GM19351 (cell line): ENCODE data around the gene LUZP2.

ENCODE experiments used
- ATAC-seq: cut with Tn5 transposase; IDR thresholded peaks from one replicate; pipeline ENCODE4 v1.9.1; 2021; ENCODE audit warnings: mild to moderate bottlenecking, moderate library complexity; ENCODE audit not compliant: unreplicated experiment

LUZP2 gene

DNA sequence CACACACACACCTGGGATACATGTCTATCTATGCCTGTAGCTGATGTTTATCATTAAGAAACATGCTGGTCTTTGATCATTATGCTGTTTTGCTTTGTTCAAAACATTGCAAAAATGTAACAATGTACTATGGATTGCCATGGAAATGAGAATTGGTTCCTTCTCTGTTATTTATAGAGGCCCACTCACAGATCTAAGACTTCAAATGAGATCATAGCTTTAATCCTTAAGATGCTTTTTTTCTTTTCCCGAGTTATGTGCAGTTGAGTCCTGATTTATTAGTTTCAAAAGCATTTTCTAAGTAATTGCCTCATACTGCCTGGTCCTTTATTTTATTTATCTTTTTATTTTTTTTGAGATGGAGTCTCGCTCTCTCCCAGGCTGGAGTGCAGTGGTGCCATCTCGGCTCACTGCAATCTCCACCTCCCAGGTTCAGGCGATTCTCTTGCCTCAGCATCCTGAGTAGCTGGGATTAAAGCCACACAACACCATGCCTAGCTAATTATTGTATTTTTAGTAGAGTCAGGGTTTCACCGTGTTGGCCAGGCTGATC lies 131.4 kb downstream of the LUZP2 start:
- no peak for ATAC-seq

DNA sequence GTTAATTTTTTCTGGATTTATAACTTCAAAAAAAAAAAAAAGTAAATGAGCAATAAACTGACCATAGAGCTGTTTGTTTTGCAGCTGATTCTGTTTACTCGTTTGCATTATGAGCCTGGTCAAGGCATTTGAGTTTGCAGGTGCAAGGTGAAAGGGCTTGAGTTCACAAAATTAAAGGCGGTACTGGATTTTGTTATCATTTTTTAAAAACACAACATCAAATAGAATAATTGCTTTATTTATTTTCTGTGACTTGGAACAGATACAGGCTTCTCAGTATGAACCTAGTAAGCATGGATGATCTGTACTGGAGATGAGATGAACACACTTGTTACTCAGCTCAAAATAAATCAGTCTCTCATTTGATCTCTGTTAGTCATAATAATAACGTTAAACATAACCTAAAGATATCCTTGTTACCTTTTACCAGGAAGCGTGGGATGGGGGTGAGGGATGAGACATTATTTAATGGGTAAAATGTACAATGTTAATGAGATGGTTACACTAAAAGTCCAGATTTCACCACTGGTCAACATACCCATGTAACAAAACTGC lies 137.8 kb downstream of the LUZP2 start:
- no peak for ATAC-seq

DNA sequence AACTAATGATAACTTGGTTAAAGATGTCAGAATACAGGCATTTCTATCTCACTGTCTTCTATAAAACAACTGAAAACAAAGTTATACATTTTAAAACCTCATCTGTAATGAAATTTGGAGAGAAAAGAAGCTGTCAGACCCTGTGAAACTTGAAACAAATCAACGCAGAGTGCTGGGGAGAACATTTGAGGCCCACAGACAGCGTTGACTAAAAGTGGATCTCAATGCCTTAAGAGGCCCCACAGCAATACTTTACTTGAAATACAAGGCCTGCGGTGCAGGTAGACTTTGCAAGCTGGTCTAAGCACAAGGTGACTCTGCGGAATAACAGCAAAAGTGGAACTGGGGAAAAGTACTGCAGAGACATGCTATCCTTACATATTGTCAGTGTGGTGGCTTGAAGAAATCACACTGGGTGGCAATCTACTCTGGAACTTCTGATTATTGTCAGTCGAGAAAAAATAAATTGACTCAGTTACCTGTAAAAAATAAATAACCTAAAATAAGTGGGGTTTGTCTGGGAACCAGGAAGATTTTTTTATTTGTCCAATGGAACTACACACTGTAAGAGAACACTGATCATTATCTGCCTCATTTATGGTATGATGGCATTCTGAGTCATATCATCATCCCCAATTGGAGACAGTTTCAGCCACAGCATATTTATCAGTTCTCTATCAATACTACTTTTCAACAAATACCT lies 138.9 kb downstream of the LUZP2 start:
- no peak for ATAC-seq

DNA sequence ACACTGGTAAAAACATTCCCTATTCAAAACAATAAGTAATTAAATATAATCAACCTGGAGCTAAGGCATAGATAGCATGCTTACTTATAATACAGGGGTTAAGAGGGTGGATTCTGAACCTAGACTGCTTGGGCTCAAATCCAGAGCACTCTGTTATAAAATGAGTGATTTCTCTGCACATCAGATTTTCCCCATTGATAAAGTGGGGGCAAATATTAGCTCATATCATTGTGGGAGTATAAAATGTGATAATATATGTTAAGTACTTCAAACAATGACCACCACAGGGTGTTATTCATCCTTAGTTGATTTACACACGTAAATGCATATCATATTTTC lies 139.4 kb downstream of the LUZP2 start:
- no peak for ATAC-seq

DNA sequence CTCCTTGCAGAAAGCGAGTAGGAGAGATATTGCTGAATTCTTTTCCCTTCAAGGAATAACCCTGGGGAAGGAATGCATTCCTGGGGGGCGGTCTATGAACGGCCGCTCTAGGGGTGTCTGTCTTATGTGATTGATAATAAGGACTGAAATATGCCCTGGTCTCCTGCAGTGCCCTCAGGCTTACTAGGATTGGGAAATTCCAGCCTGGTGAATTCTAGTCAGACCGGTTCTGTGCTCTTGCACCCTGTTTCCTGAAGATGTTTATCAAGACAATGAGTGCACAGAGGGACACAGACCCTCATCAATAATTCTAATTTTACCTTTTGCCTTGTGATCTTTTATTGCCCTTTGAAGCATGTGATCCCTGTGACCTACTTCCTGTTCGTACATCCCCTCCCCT lies 140.7 kb downstream of the LUZP2 start:
- no peak for ATAC-seq

DNA sequence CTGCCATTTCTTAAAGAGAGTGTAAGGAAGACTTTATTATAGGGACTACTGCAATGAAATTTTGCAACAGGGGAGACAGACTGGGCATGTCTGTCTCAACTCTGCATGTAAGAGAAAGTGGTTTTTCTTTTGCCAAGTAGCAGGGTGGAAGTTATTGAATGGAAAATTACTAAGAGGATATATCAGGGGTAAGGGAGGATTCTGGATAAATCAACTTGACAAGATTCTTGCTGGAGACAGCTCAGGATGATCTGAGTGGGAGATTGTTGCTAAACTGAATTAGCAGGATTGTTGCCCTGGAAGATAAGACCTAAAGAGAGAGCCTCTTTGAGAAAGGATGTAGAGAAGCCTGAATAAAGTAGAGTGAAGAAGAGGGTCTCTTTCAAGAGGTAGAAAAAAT lies 145.8 kb downstream of the LUZP2 start:
- no peak for ATAC-seq

DNA sequence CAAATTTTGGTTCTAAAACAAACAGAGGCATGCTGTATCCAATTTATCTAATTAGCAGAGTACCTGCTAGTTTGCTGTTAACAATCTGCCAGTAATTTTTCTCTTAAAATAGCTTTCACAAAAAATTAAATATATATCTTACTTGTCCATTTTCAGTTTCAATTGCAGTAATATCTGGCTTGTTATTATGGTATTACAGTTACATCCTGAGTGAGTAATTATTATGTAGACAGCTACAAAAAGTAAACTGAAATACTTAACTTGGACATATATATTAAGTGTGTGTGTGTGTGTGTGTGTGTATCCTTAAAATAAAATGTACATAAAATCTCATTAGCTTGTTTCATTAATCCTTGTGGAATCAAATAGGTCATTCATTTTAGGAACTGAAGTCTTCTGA lies 148.7 kb downstream of the LUZP2 start:
- ATAC-seq, result no peak

DNA sequence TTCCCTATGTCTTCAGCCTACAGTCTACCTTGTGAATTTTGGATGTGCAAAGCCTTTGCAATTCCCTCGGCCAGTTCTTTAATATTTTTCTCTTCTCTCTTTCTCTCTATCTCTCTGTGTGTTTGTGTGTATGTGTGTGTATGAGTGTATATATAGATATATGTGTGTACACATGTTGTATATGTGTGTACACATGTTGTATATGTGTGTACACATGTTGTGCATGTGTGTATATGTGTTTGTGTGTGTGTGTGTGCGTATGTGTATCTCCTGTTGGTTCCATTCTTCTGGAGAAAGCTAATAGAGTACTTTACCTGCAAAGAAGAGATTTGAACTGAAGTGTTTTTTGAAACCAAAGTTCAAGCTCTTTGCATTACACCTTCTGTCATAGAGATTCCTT lies 155.0 kb downstream of the LUZP2 start:
- no peak for ATAC-seq

DNA sequence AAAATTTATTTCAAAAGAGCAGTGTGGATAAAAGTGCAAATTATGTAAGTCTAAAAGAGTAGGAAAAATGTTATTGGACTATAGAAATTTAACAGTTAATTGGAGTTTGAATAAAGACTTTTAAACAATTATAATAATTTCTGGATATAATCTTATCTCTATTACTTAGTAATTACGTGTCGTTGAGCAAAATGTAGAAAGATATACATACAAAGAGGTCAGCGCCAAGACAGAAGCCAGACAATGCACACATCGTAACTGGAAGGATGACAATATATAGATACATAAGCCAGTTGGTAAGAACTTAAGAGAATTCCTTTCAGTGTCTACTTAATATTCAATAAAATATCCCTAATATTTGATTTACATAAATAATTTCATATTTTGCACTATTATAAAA lies 157.0 kb downstream of the LUZP2 start:
- ATAC-seq, result no peak

DNA sequence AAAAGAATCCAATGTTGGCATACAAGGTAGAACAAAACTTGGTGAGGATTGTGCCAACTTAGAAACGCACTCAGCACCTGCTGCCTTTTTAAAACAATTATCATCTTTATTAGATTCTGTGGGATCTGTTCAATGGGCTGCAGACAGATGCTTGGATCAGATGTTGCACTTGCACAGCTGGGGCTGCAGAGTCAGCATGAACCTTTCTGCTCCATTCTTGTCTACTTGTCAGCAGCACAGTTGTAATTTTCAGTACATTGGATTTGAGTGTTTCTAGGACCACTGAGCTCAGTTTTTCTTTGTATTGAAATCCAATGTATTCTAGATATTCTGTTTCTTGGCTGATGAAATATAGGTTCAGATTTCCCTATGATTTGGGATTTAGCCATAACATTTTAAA lies 164.5 kb downstream of the LUZP2 start:
- no peak for ATAC-seq

DNA sequence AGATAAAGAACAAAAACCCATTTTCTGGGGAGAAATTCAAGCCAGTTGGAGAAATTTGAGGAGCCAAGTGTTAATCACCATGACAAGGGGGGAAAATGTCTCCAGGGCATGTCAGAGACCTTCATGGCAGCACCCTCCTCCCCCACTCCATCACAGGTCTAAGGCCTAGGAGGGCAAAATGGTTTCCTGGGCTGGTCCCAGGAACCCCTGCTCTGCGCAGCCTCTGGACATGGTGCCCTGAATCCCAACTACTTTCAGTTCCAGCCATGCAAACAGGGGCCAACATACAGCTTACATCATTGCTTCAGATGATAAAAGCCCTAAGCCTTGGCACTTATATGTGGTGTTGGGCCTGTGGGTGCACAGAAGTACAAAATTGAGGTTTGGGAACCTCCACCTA lies 167.5 kb downstream of the LUZP2 start:
- no peak for ATAC-seq

DNA sequence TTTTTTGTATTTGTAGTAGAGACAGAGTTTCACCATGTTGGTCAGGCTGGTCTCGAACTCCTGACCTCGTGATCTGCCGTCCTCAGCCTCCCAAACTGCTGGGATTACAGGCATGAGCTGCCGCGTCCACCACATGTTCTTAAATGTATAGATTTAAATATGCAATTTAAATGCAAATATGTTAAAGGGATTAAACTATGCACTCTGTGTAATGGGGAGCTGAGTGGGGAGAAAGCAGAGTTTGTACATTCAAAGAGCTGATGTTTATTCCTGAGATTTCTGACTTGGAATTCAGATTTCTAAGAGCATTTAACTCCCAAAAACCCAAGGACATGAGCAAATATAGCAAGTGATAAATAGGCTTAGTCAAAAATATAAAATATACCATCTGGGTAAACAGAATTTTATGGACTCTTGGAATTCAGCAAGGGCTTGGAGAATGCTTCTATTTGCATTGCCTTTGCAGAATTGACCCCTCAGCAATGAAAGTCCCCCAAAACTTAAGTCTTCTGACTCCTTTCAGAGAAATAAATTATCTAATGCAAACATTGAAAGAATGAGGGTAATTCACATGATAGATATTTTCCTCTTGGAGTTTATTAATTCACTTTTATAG lies 170.6 kb downstream of the LUZP2 start:
- ATAC-seq, result no peak

DNA sequence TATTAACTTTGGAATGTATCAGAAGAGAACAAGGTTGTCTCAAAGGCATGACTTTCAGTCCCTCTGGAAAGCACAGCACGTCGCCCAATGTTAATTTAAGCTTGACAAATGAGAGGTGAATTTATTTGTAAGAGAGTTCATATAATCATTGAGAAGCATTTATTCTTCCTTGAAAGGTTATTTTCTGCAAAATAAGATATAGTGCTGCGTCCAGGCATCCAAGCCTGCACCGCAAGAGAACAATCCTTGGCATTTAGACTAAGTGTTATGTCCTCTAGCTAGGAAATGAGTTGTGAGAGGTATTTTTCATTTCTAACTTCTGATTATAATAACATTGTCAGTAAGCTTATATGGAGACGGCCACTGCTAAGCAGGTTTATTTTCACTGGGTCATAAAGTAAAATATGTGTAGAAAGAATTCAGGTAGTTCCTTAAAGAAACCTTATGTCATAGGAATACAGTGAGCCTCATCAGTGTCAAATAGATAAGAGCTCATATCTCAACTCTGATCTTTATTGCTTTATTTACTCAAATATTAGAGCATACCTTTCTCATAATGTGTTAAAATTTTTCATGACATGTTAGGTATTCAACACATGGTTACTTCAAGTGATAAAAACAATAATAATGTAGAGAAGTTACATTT lies 182.0 kb downstream of the LUZP2 start:
- ATAC-seq, result no peak

DNA sequence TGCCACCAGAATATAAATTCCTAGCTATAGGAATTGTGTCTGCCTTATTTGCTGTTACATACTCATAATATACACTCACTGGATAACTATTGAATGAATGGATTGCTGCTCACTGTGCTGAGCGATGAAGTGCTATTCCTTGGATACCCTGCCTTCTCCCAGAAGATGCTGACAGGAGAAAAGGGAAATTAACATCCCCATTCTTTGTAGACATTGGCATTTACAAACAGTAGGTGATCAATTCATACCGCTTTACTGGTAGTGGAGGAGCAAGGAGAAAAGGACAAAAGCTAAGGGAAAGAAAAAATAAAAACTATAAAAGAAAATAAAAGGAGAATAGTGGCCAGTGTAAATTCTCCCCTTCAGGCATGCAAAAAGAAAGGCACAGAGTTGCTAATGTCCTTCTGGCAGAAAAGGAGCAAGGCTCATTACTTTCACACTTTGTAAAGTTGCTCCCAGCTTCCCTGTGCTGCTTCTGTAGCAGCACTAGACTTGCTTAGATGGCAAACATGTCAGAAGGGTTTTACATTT lies 183.0 kb downstream of the LUZP2 start:
- no peak for ATAC-seq

DNA sequence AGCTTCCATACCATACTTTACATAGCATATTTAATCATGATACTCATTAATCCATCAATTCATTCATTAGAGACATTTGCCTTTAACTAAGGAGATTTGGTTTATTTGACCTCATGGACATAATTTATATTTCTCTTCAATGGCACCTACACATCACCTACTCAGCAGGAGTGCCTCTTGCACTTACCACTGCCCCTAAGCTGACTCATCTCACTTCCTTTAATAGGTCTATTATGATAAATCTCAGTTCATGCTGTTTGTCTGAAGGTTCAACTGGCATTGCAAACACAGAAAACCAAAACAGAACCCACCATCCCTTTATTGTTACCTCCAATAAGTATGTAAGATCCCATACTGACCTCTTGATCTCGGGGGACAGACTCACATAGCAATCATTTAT lies 186.7 kb downstream of the LUZP2 start:
- ATAC-seq, result no peak

DNA sequence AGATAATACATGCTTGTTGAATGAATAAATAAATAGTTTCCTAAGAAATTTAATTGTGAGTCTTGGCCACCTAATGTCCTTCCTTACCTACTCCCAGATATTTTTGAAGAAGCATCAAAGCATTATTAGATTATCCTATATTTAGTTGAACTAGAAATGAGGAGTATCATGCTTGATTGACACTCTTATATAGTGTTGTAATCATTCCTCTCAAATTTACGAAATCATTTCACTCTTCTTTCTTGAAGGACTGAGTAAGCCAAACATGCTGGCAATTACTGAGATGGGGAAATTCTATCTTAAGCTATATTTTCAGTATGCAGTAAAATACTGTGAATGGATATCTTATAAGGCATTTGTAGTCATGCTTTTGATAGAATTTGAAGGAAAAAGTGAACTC lies 189.0 kb downstream of the LUZP2 start:
- no peak for ATAC-seq

DNA sequence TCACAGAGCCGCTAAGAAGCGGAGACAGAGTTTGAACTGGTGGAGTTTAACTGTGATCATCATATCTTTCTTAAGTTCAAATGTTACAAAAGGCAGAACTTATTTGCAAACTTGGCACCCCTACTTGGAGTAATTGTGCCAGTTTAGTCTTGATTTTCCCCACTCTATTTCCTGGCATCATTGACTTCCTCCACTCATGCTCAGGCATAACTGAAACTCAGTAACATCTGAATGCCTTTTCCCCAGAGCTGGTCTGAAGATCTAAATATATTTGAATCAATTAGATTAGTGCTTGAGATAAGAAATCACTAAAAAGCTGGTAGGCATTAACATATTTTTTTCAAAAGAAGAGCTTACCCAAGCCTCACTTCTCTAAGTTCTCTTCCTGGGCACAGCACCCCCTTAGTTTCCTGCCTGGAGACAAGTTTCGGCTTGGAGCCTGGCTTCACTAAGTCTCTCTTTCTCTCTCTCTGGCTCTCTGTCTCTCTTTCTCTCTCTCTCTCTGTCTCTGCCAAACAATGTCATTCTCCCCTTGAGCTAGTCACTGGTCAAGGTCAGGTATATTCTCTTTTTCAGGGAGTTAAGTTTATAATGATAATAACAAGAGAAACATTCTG lies 190.8 kb downstream of the LUZP2 start:
- no peak for ATAC-seq

DNA sequence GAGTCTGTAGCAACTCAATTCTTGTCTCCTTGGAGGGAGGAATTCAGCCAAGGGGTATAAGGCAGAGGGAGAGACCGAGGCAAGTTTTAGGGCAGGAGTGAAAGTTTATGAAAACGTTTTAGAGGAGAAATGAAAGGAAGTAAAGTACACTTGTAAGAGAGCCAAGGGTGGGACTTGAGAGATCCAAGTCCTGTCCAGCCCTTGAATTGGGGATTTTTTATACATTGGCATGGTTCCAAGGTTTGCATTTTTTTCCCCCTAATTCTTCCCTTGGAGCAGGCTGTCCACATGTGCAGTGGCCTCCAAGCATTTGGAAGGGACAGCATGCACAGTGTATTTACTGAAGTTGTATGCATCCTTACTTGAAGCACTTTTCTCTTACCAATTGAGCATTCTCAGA lies 192.1 kb downstream of the LUZP2 start:
- ATAC-seq, result no peak

DNA sequence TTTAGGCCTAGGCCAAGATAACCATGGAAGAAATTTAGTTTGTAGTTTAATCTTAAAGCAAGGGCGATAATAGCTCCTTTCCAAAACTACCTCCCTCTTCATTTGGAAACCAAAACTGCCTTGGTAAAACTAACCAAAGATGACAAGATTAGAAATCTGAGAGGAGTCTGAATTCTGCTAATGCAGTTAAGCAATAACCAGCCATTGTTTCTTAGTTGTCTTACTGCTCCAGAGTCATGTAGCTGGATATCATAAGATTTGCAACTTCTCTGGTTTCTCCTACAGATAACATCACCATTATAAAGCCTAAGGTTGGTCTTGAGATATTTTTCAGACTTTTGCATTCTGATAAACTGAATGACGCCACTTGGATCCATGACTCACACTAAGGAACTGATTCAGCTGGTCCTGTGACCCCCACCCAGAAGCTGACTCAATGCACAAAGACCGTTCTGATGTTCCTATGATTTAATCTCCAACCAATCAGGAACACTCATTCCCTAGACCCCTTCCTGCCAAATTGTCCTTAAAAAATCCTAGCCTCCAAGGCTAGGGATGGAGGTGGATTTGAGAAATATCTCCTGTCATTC lies 200.8 kb downstream of the LUZP2 start:
- ATAC-seq, result no peak

DNA sequence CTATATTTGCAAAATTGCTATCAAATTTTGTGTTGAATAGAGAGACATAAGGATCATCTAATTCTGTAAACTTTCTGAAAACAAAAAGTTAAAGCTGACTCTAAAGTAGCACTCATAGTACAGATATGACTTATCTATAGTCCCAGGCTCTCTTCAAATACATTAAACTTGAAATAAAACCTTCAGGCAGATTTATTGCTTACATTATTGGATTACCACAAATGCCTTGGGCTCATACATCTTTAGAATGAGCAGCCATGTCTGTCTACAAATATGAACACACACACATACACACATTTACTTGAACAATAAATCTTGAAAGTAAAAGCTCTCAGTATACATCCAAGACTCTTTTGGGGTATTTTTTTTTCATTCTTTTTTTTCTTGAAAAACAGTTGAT lies 207.9 kb downstream of the LUZP2 start:
- ATAC-seq, result no peak

DNA sequence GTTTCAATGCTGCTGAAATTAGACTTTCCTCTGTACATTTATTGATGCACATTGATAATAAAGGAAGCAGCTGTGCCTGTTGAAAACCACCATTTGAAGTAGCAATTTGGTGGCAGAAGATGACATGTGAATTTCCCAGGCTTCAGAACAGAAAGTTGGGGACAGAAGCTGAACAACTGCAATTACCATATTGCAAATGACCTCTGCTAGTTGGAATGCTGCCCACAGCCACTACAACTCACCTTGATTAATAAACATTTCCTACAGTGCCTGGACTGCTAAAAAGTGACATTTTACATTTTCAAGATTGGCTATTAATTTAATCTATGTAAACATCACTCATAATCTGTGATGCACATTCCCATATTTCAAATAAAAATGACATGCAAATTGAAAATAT lies 208.6 kb downstream of the LUZP2 start:
- no peak for ATAC-seq
